HG02840 (cell line): ENCODE data around the gene IL36A.

ENCODE experiments used
- ATAC-seq: cut with Tn5 transposase; IDR thresholded peaks from one replicate; pipeline ENCODE4 v1.9.1; 2021; ENCODE audit warnings: mild to moderate bottlenecking, moderate library complexity, moderate number of reproducible peaks; ENCODE audit not compliant: unreplicated experiment, low FRiP score

The IL36A gene, protein sequence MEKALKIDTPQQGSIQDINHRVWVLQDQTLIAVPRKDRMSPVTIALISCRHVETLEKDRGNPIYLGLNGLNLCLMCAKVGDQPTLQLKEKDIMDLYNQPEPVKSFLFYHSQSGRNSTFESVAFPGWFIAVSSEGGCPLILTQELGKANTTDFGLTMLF

DNA sequence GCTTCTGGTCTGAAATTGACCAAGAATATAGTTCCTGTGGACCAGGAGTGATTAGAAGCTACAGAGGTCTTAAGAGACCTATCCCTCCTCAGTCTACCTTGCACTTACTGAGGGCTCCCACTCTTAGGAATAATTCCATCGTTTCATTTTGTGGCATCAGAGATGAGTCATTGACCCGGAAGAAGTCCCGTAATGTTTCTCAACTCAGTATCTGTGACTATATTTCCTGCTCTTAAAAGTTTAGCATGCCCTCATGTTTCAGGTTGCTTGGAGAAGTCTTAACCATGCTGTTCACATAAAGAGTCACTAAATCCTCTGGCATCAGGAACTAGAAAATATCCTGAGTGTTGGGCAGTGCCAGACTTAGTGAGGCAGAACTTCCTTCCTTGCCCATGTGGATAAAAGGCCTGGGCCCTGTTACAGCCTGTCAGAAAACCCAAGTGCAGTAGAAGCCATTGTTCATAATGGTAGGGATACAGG, at the start of gene IL36A:
IL36A (plus strand) TSS at position 430 of the 480 bp plus-strand sequence. CDS start 413 bp downstream, outside the sequence.
- no peak for ATAC-seq

DNA sequence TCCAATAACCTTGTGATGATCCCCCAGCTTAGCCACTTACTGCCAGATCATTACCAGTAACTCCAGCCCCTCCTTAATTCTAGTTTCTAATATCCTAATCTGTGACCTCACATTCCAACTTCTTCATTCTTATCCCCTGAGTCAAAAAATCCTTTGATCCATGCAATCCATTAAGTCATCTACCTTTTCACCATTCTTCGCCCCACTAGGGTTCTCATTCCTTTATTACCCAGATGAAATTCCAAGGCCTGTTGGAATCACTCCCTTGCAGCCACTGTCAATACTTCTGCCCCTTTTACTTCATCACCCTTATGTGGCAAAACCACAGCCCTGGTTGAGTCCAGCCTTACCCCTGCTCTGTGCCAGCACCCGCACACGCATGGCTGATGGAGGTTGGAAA, 47.7 kb upstream of the IL36A start:
- ATAC-seq, result no peak

DNA sequence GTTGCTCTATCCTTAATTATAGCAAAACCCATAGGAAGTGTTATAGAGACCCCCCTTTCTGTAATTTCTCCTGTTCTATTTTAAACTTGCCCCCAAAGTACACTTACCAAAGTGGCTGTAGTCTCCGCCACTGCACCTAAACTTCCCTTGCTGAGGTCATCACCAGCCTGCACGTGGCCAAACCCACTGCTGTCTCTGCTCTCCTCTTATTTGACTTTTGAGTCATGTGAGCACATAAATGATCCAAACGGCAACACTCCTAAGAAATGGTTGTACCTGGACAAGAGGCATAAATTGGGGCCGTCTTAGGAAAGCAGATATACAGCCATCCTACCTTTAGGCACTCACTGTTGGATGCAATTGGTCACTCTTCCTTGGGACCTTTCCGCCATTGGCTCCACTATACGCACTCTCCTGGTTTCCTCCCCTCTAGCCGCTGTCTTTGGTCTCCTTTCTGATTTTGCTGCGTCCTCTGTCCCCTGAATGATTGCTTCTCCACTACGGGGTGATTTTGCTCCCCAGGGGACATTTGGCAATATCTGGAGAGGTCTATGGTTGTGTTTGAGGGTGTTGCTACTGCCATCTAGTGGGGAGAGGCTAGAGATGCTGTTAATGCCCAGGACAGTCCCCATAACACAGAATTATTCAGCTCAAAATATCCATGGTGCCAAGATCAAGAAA, 46.7 kb upstream of the IL36A start:
- no peak for ATAC-seq

DNA sequence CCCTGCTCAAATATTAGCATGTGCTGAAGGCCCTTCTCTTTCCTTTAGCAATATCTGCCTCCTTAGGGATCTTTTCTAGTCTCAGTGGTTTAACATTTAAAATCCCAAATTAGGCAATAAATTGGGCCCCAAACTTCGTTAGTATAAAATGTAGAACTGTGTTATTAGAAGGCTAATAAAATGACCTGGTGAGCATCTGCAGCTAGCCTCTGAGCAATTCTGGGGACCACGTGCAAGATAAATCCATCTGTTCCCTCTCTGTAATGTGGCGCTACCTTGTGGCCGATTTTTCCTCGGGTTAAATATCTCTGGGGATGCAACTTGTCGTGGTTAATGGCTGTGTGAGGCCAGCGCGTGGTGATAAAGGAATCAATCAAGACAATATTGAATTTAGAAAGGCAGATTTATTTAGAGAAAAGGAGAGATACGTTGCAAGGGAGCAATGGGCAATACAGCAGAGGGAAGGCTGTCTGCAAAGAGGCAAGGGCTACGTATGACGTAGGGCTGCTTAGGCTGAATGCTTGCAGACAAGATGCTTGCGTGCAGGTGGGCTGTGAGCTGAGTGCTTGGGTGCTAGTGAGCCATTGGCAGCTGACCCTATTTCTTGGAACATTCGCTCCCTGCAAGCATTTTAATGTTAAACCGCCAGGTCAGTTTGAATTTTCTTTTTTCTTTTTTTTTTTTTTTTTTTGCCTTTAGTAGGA, 46.0 kb upstream of the IL36A start:
- ATAC-seq, result no peak

DNA sequence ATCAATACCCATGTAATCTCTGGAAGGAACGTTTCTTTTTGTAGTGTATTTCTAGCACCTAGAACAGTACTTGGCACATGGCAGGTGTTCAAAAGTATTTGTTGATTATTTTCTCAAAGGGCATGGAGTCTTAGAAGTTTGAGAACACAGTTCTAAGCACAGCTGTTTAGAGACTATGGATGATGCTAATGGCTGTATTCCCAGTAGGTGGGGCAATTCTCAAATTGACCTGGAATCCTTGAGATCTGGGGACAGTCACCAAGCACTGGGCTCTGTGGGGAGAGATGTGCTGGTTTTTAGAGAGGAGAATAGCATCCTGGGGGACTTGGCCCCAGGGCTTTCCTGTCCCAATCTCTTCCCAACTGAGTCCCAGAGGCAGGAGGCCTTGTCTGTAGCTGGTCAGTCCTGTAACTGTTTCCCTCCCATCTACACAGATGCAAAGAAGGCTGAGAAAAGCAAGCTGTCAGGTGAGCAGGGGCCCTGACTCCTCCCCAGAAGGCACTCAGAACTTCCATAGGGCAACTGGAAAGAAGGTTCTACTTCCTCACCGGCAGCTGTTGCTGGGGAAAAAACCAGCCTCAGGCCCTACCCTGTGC, 44.9 kb upstream of the IL36A start:
- ATAC-seq, result no peak

DNA sequence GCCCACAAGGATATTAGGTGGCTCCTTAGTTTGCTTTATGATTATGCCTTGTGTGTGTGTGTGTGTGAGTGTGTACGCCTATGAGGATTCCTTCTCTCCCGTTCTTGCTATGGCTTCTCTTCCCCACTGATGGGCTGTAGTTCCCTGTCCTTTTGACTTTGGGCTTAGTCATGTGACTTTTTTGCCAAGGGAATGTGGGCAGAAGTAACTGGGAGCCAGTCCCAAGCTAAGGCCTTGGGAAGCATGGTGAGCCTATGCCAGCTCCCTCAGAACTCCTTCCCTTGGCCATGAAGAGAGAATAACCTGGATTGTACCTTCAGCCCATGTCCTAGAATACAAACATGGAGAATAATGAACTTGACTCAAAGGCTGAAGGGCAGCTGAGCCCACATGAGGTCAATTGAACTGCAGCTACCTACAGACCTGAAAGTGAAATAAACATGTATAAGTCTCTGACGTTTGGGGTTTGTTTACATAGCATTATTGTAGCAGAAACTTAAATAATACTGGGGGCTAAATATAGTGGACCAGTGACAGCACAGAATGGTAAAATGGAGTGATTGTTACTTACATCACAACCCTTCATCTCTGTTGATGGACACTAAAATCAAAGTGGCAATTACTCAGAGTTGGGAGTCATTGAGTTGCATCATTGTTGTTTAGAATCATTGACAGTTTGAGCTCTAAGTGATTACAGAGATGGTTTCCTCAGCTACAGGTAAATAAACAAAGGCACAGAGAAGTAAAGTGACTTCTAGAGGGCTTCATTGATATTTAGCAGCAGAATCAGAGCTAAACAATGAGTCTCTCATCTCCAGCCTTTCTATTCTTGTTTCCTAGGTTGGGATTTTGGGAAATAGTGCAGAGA, 42.7 kb upstream of the IL36A start:
- ATAC-seq, result no peak

DNA sequence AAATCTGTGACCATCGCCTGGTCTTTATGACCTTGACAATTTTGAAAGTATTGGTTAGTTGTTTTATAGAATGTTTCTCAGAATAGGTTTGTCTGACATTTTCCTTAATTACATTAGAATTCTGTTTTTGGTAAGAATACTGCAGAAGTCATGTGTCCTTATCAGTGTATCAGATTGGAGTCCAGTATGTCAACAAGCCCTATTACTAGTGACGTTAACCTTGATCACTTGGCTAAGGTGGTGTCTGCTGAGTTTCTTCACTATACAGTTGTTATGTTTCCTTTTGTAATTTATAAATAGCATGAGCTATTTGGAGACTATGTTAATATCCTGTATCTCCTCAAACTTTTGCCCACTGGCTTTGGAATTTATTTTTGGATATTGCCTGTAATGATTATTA, 38.2 kb upstream of the IL36A start:
- ATAC-seq, result no peak

DNA sequence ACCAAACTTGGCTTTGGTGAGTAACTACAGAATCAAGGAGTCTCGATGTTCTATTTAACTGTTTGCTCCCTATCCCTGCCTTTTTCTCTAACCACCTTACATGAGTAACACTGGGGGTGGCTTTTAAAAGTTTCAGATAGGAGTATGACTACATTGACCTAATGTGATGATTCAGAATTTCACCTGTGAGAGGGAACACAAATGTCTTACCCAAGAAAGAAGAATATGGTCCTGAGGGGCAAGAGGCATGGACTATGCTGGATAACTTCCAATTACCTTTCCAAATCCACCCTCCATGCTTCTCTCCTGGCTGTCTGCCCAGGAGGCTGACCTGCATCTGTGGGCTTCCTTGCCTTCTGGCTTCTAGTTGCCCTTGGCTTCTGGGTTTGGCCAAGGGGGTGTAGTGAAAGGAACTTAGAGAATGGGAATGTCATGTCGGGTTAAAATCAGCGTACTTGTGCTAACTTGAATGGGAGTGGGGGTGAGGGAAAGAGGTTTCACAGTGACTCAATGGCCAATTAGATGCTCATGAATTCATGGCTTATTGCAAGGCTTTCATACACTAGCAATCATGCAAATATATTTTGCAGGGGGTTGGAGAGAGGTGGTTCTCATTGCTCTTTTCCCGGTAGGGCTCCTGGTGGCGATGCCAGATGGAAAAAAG, 32.7 kb upstream of the IL36A start:
- ATAC-seq, result no peak

DNA sequence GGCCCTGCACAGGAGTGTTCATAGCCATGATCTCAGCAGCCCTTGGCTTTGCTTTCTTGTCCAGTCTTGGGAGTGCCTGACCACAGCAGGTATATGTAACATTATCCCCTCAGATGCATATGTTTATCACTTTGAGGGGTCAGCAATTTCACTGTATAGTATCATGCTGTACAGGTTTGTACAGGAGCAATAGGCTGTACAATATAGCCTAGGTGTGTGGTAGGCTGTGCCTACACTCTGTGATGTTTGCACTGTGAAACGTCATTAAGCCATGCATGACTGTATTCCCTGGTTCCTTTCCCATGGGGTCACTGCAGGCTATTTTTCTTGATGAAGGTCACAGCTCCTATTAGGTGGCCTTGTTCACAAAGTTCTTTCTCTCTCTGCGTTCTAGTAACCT, 32.1 kb upstream of the IL36A start:
- no peak for ATAC-seq

DNA sequence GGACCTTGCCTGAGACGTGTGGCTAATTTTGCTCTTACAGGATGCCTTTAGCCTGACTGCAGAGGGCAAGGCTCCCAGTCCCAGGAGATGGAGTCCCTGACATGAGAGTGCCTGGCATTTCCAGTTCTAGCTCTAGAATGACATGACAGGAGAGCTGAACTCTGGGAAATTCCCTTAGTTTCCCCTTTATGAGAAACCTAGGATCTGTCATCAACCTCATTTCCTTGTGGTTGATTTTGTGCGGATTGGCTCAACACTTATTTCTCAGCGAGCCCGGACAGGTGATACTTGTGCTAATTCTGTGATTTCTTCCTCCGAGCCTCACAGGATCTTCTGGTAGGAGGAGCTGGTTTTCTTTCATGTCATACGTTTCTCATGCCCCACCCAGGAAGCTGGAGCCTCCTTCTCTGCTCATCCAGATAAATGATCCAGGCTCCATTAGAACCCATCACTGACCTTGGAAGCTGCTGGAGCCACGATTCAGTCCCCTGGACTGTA, 27.7 kb upstream of the IL36A start, which contains the start of gene IL36G:
IL36G (plus strand) TSS at position 448 of the 498 bp plus-strand sequence. CDS start 633 bp downstream, outside the sequence.
- ATAC-seq, result no peak

DNA sequence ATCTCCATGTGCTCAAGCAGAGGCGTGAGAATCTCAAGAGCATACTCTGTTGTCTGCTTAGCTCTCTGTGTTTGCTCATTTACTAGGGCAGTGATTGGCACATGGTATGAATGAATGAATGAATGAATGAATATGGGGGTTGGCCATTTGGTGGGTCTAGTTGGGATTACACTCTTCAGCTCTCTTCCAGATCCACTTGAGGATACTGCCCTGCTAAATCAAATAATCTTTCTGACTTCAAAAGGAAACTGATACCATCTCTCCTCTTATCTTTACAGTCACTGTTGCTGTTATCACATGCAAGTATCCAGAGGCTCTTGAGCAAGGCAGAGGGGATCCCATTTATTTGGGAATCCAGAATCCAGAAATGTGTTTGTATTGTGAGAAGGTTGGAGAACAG, 25.5 kb upstream of the IL36A start:
- no peak for ATAC-seq

DNA sequence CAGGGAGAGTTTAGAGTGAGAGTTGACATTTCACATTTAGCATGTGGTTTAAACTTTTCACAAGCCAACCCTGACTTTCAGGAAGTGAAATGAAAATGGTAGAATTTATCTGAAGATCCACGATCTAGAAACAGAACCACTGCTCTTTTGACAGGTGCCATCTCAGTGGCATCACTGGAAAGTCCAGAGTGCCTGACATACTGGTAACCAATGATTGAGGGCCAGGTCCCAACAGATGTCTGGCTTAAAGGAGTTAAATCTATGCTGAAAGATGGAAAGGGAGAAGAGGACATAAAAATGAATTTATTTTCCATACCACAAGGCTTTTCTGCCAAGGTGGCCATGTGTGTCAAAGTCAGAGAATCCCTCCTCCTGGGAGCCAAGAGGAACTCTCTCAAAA, 24.7 kb upstream of the IL36A start:
- ATAC-seq, result no peak

DNA sequence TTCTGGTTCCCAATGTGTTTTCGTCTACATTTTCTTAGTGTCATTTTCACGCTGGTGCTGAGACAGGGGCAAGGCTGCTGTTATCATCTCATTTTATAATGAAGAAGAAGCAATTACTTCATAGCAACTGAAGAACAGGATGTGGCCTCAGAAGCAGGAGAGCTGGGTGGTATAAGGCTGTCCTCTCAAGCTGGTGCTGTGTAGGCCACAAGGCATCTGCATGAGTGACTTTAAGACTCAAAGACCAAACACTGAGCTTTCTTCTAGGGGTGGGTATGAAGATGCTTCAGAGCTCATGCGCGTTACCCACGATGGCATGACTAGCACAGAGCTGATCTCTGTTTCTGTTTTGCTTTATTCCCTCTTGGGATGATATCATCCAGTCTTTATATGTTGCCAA, 20.2 kb upstream of the IL36A start:
- no peak for ATAC-seq

DNA sequence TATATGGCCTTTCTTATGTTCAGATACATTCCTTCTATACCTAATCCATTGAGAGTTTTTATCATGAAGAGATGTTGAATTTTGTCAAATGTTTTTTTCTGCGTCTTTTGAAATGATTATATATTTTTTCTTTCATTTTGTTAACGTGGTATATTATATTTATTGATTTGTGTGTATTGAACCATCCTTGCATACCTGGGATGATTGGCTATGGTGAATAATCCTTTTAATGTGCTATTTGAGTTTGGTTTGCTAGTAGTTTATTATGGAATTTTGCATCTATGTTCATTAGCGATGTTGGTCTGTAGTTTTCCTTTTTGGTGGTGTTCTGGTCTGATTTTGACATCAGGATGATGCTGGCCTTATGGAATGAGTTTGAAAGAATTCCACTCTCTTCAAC, 15.6 kb upstream of the IL36A start:
- ATAC-seq, result no peak

DNA sequence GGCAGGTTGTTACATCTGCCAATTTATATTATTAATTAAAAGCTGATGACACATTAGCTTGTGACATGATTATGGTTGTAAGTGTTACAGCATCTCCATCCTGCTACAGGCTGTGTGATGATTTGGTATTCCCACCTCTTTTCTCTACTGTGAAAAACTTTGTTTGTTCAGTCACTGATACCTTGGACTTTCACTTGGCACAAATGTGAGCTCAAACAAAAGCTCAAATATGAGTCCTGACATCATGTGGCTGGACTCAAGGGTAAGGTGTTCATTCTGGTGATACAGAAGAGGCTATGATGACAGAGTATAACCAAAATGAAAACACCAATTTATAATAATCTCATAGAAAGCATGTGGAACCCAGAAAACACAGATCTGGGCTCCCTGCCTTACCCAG, 11.4 kb upstream of the IL36A start:
- no peak for ATAC-seq

DNA sequence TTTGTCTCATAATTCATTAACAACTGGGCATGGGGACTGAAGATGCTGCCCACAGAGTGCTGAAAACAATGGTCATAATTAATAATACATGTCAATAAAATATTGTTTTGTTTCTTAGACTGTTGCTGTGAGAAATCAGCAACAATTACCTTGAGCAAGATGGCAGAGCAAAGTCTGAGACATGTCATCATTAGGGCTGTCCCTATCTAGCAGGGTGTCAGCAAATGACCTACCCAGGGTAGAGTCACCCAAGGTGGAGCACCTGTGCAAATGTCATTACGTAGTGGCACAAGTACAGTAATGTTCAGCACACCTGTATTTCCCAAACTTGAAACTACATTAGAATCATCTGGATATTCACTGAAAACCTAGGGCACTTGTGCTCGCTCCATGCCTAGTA, 10.6 kb upstream of the IL36A start:
- no peak for ATAC-seq

DNA sequence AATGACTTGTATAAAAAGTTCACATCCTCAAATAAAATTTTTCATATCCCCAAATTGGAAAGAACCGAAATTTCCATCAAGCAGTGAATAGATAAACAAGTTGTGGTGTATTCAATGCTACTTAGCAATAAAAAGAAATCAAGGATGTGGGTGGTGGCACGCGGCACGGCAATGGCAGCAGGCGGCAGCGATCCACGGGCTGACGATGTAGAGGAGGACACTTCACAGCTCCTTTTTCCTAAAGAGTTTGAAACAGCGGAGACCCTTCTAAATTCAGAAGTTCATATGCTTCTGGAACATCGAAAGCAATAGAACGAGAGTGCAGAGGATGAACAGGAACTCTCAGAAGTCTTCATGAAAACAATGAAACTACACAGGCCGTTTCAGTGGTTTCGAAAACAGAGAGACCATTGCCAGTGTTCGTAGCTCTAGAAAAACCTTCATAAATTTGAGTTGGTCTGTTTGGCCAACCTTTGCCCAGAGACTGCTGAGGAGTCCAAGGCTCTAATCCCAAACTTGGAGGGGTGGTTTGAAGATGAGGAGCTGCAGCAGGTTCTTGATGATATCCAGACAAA, 9.8 kb upstream of the IL36A start:
- ATAC-seq, result no peak

DNA sequence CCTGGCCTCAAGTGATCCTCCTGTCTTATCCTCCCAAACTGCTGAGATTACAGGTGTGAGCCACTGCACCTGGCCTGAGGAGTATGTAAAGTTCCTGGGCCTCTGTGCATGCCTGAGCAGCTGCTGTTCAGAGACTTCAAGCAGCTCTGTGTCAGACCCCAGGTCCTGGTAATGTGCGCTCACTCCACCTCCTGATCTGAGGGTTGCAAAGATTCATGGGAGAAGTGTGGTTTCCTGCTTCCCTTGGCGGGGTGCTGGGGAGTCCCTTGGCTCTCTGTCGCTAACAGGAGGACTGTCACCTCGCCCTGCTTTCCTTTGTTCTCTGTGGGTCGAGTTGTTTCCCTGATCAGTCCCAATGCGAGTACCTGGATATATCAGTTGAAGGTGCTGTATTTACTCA, 8.6 kb upstream of the IL36A start:
- no peak for ATAC-seq

DNA sequence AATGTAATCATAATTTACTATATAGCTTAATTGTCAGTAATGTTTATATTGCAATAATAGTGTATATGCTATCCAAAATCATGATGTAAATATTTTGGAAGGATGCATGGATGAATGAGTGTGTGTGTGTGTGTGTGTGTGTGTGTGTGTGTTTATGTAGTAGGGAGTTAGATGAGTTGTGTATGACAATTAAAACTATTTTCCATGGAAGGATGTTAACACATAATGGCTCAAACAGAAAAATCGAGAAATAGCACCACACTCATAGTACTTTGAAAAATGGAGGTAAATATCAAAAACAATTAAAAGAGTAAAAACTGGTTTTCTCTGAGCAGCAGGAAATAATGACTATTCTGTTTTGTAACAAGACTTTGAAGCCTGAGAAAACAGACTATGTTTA, 8.1 kb upstream of the IL36A start:
- ATAC-seq, result no peak
